Right forelimb (tissue), 1 donor: ENCODE measurements around the gene GRN.
A peak's percentile ranks its signal among the peaks of the same experiment; 100 is the strongest.

Experiments
- DNase-seq: peaks from one replicate; pipeline ENCODE4 v3.0.0-alpha.2; 2018

GRN gene

DNA sequence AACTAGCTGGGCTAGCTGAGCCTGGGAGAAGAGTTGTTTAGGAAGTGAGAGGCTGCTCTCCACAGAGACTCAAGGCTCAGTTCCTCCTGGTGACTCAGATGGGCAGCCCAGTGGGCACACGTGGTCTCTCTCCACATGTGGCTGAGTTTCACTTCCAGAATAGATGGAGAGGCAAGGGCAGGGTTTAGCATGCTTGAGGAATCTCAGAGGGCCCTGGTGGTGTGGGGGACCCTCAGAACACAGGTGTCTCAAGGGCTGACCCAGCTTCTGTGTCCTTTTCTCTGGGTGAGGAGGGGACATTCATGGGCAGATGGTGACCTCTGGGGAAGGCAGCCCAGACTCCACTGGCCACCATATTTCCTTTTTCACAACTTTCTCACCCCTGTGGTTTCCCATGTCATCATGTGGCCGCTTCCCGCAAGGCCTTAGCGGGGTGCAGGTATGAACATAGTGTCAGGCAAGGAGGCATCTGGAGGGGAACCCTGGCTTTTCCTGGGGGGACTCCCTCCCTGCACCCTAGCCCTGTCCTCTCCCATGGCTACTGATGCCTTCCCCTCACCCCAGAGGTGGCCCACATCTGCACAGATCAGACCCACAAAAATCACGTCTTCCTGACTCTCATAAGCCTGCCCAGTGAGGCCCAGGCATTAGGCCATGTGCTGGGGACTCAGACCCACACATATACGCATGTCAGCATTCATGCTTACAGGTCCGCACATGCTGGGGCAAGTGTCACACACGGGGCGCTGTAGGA is 3.3 kb downstream of the GRN start:
- no peak for DNase-seq

DNA sequence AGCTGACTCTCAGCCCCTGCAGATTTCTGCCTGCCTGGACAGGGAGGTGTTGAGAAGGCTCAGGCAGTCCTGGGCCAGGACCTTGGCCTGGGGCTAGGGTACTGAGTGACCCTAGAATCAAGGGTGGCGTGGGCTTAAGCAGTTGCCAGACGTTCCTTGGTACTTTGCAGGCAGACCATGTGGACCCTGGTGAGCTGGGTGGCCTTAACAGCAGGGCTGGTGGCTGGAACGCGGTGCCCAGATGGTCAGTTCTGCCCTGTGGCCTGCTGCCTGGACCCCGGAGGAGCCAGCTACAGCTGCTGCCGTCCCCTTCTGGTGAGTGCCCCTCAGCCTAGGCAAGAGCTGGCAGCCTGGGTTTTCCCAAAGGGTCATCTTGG is 3.9 kb downstream of the GRN start:
- no peak for DNase-seq

DNA sequence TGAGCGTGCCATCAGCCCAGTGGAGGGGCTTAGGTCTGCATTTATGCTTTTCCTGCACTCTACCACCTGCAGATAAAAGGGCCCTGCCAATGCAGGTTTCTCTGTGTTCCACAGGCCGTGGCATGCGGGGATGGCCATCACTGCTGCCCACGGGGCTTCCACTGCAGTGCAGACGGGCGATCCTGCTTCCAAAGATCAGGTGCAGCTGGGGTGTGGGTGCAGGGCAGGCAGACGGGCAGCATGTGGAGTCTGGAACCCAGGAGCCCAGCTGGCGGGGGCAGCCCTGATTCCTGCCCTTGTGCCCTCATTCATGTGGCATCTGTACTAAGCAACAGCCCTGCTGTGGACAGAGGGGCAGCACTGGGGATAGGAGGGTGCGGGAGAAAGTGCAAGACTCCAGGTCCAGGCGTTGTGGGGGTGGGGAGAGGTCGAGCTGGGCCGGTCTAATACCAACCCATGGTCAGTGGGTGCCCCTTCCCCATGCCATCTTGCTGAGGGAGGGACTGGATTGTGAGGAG is 4.5 kb downstream of the GRN start:
- no peak for DNase-seq

DNA sequence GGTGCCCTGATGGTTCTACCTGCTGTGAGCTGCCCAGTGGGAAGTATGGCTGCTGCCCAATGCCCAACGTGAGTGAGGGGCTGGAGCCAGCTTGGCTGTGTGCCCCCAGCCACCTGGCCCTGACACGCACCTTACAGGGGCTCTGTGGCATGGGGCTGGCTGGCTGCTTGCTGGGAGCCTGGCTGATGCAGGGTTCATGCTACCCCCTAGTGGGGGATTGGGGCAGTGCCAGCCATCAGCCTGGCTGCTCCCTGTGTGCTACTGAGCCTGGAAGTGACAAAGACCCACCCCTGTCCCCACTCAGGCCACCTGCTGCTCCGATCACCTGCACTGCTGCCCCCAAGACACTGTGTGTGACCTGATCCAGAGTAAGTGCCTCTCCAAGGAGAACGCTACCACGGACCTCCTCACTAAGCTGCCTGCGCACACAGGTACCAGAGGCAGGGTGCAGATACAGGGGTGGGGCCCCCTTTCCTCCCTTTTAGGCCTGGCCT is 5.7 kb downstream of the GRN start:
- DNase-seq = peak; percentile 68

DNA sequence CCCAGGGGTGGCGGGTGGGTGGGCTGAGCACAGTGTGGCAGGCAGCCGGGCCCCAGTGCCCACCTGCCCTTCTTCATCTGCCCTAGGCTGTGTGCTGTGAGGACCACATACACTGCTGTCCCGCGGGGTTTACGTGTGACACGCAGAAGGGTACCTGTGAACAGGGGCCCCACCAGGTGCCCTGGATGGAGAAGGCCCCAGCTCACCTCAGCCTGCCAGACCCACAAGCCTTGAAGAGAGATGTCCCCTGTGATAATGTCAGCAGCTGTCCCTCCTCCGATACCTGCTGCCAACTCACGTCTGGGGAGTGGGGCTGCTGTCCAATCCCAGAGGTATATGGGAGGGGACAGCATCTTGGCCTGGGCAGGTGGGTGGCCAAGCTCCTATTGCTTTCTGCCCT is 6.4 kb downstream of the GRN start:
- DNase-seq = no peak

DNA sequence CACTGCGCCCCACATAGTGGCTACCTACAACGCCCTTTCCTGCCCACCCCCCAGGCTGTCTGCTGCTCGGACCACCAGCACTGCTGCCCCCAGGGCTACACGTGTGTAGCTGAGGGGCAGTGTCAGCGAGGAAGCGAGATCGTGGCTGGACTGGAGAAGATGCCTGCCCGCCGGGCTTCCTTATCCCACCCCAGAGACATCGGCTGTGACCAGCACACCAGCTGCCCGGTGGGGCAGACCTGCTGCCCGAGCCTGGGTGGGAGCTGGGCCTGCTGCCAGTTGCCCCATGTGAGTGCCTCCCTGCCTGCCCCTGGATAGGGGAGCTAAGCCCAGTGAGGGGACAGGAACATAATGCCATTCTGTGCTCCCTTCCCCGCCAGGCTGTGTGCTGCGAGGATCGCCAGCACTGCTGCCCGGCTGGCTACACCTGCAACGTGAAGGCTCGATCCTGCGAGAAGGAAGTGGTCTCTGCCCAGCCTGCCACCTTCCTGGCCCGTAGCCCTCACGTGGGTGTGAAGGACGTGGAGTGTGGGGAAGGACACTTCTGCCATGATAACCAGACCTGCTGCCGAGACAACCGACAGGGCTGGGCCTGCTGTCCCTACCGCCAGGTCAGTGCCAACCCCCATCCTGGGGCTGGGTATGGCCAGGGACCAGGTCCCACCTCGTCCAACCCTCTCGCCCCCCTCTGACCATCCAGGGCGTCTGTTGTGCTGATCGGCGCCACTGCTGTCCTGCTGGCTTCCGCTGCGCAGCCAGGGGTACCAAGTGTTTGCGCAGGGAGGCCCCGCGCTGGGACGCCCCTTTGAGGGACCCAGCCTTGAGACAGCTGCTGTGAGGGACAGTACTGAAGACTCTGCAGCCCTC is 7.1 kb downstream of the GRN start:
- DNase-seq = no peak

DNA sequence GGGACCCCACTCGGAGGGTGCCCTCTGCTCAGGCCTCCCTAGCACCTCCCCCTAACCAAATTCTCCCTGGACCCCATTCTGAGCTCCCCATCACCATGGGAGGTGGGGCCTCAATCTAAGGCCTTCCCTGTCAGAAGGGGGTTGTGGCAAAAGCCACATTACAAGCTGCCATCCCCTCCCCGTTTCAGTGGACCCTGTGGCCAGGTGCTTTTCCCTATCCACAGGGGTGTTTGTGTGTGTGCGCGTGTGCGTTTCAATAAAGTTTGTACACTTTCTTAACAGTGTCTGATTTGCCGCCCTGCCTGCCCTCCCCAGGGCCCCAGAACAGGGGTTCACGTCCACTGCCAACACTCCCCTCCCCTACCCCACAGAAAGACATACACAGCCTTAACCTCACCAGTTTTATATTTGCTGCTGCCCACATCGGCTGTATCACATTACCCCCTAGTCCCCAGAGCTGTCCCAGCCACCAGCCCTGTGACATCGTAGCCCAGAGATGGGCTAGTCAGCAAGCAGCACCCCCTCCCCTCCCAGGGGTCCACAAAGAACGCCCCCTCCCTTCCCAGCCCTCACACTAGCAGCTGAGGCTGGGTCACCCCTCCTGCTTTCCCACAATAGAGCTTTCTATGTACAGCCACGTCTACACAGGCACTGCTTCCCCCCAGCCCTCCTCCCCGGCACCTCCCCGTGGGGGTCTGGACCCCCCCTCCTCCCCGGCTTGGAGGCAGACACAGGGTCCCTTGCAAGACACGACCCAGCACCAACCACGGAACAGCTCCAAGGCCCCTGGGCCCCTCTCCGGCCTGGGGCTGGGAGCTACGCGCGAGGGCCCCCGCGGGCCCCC is 7.9 kb downstream of the GRN start:
- peak; percentile 66 for DNase-seq

DNA sequence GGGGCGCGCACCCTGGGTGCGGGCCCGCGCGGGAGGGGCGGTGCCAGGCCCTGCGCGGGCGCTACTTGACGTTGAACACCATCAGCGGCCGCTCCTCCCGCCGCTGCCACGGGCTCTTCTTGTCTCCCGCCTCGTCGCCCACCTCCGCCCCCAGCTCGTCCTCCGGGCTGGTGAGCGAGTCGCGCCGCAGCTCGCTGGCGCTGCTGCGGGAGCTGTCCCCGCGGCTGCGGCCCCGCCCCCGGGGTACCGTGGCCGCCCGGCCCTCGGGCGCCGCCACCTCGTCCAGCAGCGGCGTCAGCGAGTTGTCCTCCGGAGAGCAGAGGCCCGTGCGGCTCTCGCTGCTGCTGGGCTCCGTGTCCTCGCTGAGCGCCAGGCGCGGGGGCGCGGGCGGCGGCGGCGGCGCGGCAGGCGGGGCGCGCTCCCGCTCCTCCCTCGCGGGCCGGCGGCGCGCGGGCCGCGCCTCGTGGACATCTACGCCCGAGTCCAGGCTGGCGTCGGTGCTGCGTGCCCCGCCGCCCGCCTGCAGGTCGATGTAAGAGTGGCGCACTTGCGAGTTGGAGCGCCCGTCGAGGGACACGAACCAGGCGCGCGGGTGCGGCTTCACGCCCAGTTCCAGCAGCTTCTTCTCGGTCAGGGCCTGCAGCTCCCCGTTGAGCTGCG is 8.7 kb downstream of the GRN start:
- DNase-seq = peak; percentile 67

DNA sequence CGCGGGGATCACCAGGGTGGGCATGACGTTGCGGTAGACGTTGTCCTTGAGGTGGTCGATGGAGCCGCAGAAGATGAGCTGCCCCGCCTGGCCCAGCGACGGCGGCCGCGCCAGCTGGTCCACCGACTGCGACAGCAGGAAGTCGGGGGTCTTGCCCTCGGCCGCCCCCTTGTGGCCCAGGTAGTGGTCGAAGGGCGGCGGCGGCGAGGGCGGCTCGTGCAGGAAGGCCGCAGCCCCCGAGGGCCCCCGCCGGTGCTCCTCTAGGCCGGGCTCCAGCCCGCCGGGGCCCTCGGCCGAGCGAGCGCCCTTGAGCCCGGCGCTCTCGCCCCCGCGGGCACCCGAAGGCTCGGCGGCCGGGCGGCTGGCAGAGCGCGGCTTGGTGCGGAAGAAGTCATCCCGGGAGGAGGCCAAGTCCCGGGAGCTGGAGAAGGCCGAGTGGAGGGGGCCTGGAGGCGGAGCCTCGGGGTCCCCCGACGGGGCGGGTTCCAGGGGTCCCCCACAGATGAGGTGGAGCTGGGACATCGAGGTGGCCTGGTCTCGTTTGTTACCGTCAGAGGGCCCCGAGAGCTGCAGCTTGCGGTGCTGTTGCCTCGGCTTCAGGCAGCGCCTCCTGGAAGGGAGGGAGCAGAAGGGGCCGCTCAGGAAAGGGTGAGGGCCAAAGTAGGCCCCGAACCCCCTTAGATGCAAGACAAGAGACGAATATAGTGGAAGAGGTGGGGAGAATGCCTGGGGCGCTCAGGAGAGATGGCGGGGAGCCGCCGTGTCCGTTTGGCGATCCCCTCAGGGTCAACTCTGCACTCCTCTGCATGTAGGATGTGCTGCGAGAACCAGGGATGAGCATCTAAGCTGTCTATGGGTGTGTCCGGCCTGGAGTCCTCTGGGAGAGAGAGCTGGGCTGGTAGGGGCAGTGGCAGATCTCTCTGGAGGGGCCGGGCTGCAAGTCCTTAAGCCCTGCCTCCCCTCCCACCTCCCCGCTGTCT is 9.8 kb downstream of the GRN start:
- peak; percentile 81 for DNase-seq

DNA sequence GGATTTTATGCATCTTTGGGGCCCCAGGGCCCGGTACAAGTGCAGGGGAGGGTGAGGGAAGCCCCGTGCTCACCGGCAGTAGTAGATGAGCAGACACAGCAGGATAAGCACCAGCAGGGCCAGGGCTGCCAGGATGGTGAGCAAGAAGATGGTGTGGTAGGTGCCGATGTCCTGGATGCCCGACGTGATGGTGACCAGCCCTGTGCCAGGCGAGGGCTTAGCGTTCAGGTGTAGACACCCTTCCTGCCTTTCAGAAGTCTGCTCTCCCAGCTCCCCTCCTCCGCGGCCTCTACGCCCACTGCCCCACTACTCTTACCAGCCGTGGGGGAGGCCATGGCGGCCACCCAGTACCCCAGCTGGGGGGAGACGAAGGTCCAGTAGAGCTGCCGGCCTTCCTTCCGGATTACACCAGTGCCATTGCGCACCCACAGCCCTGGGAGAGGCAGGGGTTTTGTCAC is 10.6 kb downstream of the GRN start:
- no peak for DNase-seq

DNA sequence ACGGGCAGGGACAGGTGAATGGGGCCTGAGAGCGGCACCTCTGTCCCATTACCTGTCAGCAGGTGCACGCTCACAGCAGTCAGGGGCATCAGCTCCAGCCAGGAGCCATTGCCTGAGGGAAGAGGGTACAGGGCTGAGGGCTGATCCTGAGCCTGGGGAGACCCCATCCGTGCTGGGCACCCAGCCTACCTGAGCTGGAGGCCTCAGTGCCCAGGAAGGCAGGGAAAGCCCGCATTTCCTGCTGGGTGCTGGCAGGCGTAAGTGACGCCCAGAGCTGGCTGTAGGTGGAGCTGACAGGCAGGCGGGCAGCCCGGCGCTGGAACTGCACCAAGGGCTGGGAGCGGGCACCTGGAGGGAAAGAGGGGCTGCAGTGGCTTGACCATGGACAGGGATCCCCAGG is 11.1 kb downstream of the GRN start:
- no peak for DNase-seq

DNA sequence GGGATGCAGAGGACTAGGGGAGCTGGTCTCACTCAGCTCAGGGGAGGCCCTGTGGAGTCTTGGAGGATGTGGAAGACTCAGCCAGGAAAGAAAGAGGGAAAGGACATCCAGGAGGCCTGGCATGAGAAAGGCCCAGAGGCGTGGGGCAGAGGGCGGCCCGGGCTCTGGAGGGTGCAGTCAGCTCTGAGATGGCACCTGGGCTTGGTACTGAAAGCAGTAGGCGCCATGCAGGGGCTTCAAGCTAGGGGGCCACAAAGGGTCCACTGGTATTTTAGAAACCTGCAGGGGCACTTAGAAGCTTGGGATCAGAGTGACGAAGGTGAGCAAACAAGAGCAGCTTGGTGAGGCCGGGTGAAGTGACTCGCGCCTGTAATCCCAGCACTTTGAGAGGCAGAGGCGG is 13.0 kb downstream of the GRN start:
- DNase-seq = no peak

DNA sequence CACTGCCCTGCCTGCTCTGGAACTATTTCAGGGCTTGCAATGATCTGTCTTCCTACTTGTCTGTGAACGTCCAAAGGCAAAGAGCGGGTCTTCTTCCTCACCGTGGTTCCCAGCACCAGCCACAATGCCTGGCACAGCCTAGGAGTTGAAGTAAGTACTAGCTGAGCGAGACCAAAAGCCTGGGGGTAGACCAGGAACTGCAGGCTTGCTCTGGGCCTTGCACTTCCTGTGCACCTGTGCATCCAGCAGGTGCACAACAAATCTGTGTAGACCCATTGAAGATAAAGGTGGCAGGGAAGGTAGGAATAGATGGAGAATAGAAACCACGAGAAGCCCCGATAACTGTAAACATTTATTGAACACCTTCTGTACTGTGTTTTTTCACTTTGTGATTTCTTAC is 13.9 kb downstream of the GRN start:
- DNase-seq = no peak

DNA sequence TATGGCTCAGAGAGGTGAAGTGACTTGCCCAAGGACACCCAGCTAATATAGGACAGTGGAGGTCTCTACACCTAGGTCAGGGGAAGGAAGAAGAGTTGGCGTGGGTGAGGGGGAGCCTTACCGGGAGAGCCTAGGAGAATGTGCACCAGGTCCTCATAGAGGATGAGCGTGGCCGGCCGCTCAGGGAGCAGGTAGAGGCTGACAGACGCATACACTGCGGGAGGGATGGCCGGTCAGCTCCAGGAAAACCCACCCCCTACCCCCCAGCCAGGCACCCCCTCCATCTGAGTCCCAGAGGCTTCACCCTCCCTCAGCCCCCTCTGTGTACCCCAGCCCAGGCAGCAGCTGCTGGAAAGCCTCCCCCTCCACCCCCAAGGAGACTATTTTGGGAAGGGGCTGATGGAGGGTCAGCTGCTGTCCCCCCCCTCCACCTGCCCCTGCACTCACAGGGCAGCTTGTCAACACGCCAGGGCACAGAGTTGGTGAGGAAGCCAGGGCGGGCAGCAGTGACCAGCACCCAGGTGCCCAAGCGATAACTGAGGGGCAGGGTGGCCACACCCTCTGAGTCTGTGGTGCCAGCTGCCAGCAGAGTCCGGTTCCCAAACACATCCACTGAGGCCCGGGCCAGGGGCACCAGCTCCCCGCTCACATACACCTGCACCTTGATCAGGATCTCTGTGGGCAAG is 14.5 kb downstream of the GRN start:
- no peak for DNase-seq

DNA sequence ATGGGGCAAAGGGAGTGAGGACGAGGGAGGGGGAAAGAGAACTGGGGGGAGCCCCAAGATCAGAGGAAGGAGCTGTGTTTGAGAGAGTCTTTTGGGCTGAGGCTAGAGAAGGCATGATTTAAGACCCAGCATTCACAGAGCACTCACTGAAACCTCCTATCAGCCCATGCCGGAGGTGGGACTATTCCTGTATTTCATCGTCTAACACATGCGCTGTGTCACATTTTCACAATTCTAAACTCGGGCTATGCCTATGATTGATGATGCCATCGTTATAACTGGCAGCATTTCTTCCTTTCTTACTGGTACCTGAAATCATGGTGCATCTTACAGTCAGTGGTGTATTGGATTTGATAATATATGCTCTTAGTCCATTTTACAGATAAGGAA is 15.0 kb downstream of the GRN start:
- no peak for DNase-seq

DNA sequence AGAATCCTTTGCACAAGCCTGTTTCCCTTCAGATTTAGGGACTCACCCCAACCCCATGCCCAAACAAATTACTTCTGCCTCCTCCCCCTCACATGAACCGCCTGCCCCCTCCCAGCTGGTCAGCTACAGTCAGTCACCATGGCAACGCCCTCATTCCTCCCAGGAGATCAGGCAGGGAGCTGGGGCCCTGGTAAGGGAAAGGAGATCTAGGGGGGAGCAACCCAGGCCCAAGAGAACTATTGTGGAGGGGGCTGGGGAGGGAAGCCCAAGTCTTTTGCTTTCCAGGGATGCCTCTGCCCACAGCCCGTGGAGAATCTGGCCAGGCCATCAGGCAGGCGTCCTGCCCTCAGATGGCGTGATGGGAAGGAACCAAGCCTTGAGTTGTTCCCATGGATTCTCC is 15.7 kb downstream of the GRN start:
- no peak for DNase-seq

DNA sequence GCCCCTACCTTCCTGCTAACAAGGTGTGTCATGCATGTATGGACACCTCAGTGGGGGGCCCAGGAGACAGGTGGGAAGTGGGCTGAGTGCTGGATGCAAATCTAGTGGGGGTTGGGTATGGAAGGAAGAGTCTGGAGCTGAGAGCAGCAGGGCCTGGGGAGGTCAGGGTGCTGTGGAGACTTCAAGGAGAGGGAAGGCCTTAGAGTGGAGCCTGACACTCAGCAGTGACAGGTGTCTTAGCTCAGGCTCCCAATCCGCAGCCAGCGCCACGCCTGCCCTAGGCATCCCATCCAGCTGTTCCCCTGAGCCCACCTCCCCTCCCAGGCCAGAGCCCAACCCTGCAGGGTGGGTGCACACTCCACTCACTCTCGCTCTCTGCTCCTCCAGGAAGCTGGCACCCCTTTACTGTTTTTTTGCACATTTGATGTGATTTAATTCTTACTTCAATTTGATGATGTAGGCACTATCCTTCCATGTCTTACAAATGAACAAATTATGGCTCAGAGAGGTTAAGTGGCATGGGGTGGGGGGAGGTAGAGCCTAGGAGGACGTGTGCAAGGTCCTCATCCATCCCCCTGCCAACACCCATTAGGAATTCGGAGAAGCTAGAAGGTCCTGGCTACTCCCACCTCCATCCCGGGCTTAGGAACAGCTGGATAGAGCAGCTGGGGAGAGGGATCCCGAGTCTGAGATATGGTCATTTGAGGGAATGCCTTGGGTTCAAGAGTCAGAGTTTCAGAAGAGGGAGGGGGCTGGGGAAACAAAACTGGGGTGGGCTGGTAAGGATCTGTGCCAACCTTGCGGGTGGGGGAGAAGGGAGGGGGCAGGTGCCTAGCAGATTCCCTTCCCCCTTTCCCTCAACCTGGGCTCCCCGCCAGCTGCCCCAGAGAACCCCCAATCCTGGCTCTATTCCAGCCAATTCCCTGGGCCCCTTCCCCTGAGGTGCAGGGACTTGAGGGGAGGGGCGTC is 16.5 kb downstream of the GRN start:
- no peak for DNase-seq

DNA sequence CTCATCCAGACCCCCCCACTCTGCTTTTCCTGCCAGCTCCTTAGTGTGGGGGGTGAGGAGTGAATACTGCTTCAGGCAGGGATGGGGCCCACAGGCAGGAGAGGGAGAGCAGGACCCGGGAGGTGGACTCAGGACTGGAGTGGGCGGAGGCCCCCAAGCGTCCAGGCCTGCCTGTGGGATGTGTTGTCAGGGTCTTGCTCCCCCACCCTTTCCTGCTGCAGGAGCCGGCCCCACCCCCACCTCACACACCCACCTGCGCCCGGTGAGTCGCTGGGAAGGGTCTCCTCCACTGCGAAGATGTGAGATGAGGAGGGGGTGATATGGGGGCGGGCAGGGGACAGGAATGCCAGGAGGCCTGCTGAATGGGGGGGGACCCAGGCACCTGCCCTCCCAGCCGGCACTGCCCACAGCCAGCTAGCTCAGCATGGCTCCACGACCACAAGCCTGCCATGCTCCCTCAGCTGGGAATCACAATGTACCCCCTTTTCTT is 17.4 kb downstream of the GRN start:
- DNase-seq = no peak
